SU-DHL-6 (cell line): ENCODE data around the gene CLPTM1L.

Experiments
- CTCF ChIP-seq: fragments of 200-600 bp; sonication (generic); IDR thresholded peaks from one replicate; pipeline ENCODE4 v1.5.1; 2017; ENCODE audit warnings: antibody characterized with exemption, mild to moderate bottlenecking, low read length, moderate library complexity; ENCODE audit not compliant: insufficient read depth, poor library complexity, severe bottlenecking
- EZH2phosphoT487 ChIP-seq: fragments of 200-600 bp; sonication (generic), shearing (Covaris generic); conservative IDR thresholded peaks from 2 replicates; pipeline ENCODE4 v1.6.1; 2018; ENCODE audit warnings: mild to moderate bottlenecking, antibody characterized with exemption, low read length, moderate library complexity, mixed read lengths

GRCh38 chr5:1325870-1326531 is 18.9 kb downstream of the CLPTM1L start:
- no peak for TF ChIP-seq CTCF
- no peak for TF ChIP-seq EZH2phosphoT487
